ENCODE results near the gene LRRC42.

LRRC42 gene

DNA sequence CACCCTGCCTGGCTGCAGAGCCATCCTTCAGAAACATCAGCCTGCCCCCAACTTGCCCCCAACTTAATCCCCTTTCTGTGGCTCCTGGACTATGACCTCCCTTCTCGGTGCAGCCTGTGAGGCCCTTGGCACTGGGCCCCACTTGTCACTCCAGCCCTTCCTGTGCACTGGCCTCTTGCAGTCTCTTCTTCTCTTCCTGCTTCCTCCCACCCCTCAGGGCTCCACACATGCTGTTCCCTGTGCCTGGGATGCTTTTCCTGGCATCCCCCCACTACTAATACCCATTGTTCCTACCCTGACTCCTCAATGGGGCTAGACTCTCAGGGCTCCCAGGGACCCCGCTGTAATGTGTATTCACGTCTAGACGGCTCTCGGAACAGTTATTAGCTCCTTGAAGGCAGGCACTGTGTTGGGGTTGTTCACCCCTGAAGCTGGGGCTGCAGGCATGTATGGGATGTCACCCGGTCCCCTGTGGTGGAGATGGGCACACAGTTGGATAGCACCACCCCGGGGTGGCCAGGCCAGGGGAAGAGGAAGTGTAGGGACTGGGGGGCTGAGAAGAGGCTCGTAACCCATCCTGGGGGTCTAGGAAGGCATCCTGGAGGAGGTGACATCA, 67.4 kb downstream of the LRRC42 start:
- Histone ChIP-seq H3K27me3 (ENCODE audit: insufficient read depth, low read length) (no peaks in the 10 kb centered on the region), H3K27ac (ENCODE audit: low read depth, low read length) (no peak overlapping the region), H3K14ac (ENCODE audit: low read length) (no peak overlapping the region), H4K12ac (ENCODE audit: low read depth, low read length) (no peak overlapping the region), H3K79me2 (ENCODE audit: control insufficient read depth, insufficient read depth, low read length, poor library complexity) (no peaks in the 10 kb centered on the region), H2AFZ (ENCODE audit: insufficient read depth, low read length, poor library complexity) (no peak overlapping the region), H3K4ac (ENCODE audit: low read depth, low read length) (no peak overlapping the region), H3K4me1 (ENCODE audit: control insufficient read depth in 1 of 2, insufficient read depth in 2 of 2, low read length in 2 of 2) (peaks cover 3 to 4% of the 10 kb centered on the region in 2 experiments), H3K23ac (ENCODE audit: low read length) (no peak overlapping the region), H2BK5ac (ENCODE audit: low read depth, low read length, poor library complexity) (no peak overlapping the region), H3K9me3 (ENCODE audit: insufficient read depth, low read depth, low read length) (peaks cover 2% of the 10 kb centered on the region), H3K18ac (ENCODE audit: low read length) (no peak overlapping the region), H3K9ac (ENCODE audit: low read length) (no peak overlapping the region), H3K36me3 (ENCODE audit: control insufficient read depth in 1 of 2, insufficient read depth in 2 of 2, low read length in 2 of 2) (no peaks in the 10 kb centered on the region), H2BK12ac (ENCODE audit: low read length) (no peak overlapping the region), H4K8ac (ENCODE audit: low read depth, low read length) (no peak overlapping the region), H4K91ac (ENCODE audit: low read depth, low read length) (no peak overlapping the region), H3K4me3 (ENCODE audit: low read depth, low read length) (no peak overlapping the region), H2AK5ac (ENCODE audit: low read length) (no peak overlapping the region), H3K4me2 (ENCODE audit: low read length) (no peak overlapping the region), H2BK120ac (ENCODE audit: insufficient read depth, low read length, poor library complexity) (no peak overlapping the region), H3K79me1 (ENCODE audit: low read length) (no peaks in the 10 kb centered on the region)
- DNase-seq = no peak
- WGBS (ENCODE audit: extremely low coverage, insufficient coverage, insufficient read length) = no CpG with 5 or more reads among the region's 8 CpGs

DNA sequence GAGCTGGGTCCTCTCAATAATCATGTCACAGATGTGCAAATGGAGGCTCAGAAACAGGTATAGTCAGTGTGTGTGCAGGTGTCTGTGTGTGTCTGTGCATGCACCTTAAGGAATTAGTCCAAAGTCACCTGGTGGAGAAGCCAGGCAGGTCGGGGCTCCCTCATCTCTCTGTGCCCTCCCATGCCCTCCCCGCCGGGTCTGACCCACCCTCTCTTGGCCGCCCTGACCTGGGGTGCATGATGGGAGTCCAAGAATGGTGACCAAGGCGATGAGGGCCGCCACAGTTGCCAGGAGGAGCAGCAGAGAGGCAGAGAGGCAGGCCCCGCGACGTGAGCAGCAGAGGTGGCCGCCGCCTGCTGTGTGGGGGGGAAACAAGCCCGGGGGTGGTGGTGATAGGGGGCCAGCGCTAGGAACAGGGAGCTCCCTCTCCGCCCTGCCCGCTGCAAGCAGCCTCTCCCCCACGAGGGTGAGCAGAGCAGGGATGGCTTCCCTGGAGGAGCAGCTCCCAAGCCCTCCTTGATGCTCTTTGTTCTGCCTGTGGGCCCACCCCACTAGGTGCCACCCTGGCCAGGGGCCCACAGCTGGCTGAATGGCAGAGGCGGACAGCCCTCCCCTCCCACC, 68.0 kb downstream of the LRRC42 start:
- WGBS (ENCODE audit: extremely low coverage, insufficient coverage, insufficient read length) = no CpG with 5 or more reads among the region's 17 CpGs
- Histone ChIP-seq H3K79me1 (ENCODE audit: low read length) (no peaks in the 10 kb centered on the region), H3K4me2 (ENCODE audit: low read length) (no peak overlapping the region)

DNA sequence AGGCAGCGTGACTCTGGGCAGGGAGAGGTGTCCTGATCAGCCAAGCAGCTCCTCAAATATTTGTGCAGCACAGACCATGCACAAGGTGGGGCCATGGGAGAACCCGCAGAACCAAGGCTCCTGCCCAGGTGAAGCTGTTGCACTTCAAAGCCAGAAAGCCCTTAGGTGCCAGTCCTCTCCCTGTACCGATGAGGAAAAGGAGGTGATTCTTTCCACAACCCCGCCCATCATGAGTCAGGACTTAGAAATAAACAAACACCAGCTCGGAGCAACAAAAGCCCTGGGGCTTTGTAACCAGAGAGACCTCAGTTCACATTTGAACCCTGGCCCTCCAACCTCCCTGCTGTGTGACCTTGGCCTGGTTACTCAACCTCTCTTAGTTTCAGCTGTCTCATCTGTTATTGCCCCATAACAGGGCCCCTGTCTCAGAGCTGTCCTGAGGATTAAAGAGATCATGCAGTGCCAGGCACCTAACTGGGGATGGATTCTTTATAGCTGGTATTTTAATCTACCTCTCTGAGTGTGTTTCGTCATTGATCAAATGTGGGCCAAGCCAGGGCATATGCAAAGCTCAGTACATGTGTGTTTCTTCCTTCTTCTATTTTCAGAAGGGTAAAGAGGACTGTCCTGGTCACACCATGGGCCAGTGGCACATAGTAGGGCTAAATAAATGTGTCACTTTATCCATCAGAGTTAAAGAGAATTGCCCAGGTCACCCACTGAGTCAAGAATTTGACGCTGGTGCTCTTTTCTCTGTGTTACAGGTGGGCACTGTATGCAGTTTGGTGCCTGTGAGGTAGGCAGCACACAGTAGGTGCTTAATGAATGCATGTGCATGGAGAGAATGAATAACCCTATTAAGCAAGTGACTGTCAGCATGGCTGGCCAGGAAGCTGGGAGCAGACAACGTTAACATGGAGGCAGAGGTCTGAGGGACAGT, 70.5 kb downstream of the LRRC42 start:
- peak; percentile 87 to 94 for DNase-seq

More for the DNA sequence above, 68.0 kb downstream of the LRRC42 start:
- peaks cover 3 to 4% of the 10 kb centered on the region in 2 experiments for H3K4me1 ChIP-seq (ENCODE audit: control insufficient read depth in 1 of 2, insufficient read depth in 2 of 2, low read length in 2 of 2)
- H3K9ac ChIP-seq (ENCODE audit: low read length) = no peak overlapping the region
- no peak overlapping the region for H3K27ac ChIP-seq (ENCODE audit: low read depth, low read length)
- no peak overlapping the region for H3K14ac ChIP-seq (ENCODE audit: low read length)
- no peaks in the 10 kb centered on the region for H3K79me2 ChIP-seq (ENCODE audit: control insufficient read depth, insufficient read depth, low read length, poor library complexity)
- H2BK120ac ChIP-seq (ENCODE audit: insufficient read depth, low read length, poor library complexity) = no peak overlapping the region
- no peak overlapping the region for H4K12ac ChIP-seq (ENCODE audit: low read depth, low read length)
- H3K4me3 ChIP-seq (ENCODE audit: low read depth, low read length) = no peak overlapping the region
- H3K23ac ChIP-seq (ENCODE audit: low read length) = no peak overlapping the region
- no peak overlapping the region for H2BK12ac ChIP-seq (ENCODE audit: low read length)
- no peak overlapping the region for H4K8ac ChIP-seq (ENCODE audit: low read depth, low read length)
- H3K4ac ChIP-seq (ENCODE audit: low read depth, low read length) = no peak overlapping the region
- DNase-seq = no peak
- H3K18ac ChIP-seq (ENCODE audit: low read length) = no peak overlapping the region
- H2AK5ac ChIP-seq (ENCODE audit: low read length) = no peak overlapping the region
- no peaks in the 10 kb centered on the region for H3K36me3 ChIP-seq (ENCODE audit: control insufficient read depth in 1 of 2, insufficient read depth in 2 of 2, low read length in 2 of 2)
- H3K9me3 ChIP-seq (ENCODE audit: insufficient read depth, low read depth, low read length) = peaks cover 2% of the 10 kb centered on the region
- no peaks in the 10 kb centered on the region for H3K27me3 ChIP-seq (ENCODE audit: insufficient read depth, low read length)
- no peak overlapping the region for H4K91ac ChIP-seq (ENCODE audit: low read depth, low read length)
- no peak overlapping the region for H2AFZ ChIP-seq (ENCODE audit: insufficient read depth, low read length, poor library complexity)
- no peak overlapping the region for H2BK5ac ChIP-seq (ENCODE audit: low read depth, low read length, poor library complexity)

More for the DNA sequence above, 70.5 kb downstream of the LRRC42 start:
- no CpG with 5 or more reads among the region's 8 CpGs for WGBS (ENCODE audit: extremely low coverage, insufficient coverage, insufficient read length)
- Histone ChIP-seq H4K91ac (ENCODE audit: low read depth, low read length) (no peak overlapping the region), H2AFZ (ENCODE audit: insufficient read depth, low read length, poor library complexity) (no peak overlapping the region), H3K18ac (ENCODE audit: low read length) (no peak overlapping the region), H2AK5ac (ENCODE audit: low read length) (no peak overlapping the region), H3K4me3 (ENCODE audit: low read depth, low read length) (no peak overlapping the region), H3K27me3 (ENCODE audit: insufficient read depth, low read length) (no peaks in the 10 kb centered on the region), H2BK5ac (ENCODE audit: low read depth, low read length, poor library complexity) (no peak overlapping the region), H2BK120ac (ENCODE audit: insufficient read depth, low read length, poor library complexity) (no peak overlapping the region), H3K36me3 (ENCODE audit: control insufficient read depth in 1 of 2, insufficient read depth in 2 of 2, low read length in 2 of 2) (no peaks in the 10 kb centered on the region), H3K79me1 (ENCODE audit: low read length) (no peaks in the 10 kb centered on the region), H3K9ac (ENCODE audit: low read length) (no peak overlapping the region), H3K23ac (ENCODE audit: low read length) (no peak overlapping the region), H3K9me3 (ENCODE audit: insufficient read depth, low read depth, low read length) (peaks cover 2% of the 10 kb centered on the region), H3K79me2 (ENCODE audit: control insufficient read depth, insufficient read depth, low read length, poor library complexity) (no peaks in the 10 kb centered on the region), H3K27ac (ENCODE audit: low read depth, low read length) (no peak overlapping the region), H4K8ac (ENCODE audit: low read depth, low read length) (no peak overlapping the region), H4K12ac (ENCODE audit: low read depth, low read length) (no peak overlapping the region), H3K4me1 (ENCODE audit: control insufficient read depth in 1 of 2, insufficient read depth in 2 of 2, low read length in 2 of 2) (peaks cover 3 to 4% of the 10 kb centered on the region in 2 experiments), H3K4me2 (ENCODE audit: low read length) (no peak overlapping the region), H3K4ac (ENCODE audit: low read depth, low read length) (no peak overlapping the region), H2BK12ac (ENCODE audit: low read length) (no peak overlapping the region), H3K14ac (ENCODE audit: low read length) (no peak overlapping the region)

All from trophoblast cell (in vitro differentiated cells and primary cell).